ENCODE measurements around the gene OTX1. TPM values are rescaled to one million over a fixed set of nuclear protein-coding genes. Genes with fewer than 3 reads are reported as not detected.

OTX1 gene
- total RNA-seq, 2 experiments from 2014 or later: 1.0 to 2.9 TPM

DNA sequence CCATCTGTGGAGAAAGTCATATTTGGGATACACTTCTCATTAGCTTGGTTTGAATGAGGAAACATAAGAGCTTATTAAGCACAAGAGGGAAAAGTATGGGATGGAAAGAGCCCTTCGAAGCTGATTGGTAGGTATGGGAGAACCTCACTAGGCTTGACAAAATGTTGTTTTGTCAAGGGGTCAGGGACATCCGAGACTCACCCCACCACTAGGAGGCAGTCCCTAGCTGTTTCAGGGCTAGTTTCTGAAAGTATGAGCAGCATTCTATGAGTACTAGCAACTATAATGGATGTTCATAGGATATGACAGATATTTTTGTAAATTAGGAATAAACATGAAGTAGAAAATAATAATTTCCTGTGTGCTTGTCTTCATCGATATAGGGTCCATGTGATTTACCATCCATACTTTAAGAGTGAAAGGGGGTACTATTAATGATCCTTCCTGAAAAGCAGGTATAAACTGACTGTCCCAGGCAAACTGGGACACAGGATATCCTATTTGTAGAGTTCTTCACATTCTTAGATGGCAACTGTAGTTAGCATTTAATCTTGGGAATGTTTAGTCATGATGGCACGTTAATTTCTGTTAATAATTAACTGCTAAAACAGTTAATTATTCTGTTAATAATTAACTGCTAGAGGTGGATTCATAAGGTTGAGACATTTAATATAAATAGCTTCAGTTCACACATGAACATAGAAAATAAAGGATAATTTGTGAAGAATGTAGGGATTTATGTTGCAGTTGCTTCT is 28.4 kb downstream of the OTX1 start:
- BruUV-seq (replicated peaks): no TSS peak
- H3K9me3 ChIP-seq (ENCODE audit: low read length): no peaks in the 10 kb centered on the region
- no peak for TF ChIP-seq EZH2phosphoT487 (IDR thresholded peaks at IDR 0.05; ENCODE audit: borderline replicate concordance, low read depth, low read length)
- TF ChIP-seq, protein P1, sequence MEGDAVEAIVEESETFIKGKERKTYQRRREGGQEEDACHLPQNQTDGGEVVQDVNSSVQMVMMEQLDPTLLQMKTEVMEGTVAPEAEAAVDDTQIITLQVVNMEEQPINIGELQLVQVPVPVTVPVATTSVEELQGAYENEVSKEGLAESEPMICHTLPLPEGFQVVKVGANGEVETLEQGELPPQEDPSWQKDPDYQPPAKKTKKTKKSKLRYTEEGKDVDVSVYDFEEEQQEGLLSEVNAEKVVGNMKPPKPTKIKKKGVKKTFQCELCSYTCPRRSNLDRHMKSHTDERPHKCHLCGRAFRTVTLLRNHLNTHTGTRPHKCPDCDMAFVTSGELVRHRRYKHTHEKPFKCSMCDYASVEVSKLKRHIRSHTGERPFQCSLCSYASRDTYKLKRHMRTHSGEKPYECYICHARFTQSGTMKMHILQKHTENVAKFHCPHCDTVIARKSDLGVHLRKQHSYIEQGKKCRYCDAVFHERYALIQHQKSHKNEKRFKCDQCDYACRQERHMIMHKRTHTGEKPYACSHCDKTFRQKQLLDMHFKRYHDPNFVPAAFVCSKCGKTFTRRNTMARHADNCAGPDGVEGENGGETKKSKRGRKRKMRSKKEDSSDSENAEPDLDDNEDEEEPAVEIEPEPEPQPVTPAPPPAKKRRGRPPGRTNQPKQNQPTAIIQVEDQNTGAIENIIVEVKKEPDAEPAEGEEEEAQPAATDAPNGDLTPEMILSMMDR (conservative IDR thresholded peaks at IDR 0.05; ENCODE audit: low read length): peak; percentile 74
- intact Hi-C loops (cut with micrococcal nuclease; ENCODE audit: unreplicated experiment): loop anchor here (10.0 kb wide), 1 partner anchor 346 kb away; no protein-coding TSS in a partner anchor
- no peak overlapping the region for H3K4me2 ChIP-seq (ENCODE audit: low read length)
- no peaks in the 10 kb centered on the region for H4K20me1 ChIP-seq (ENCODE audit: insufficient read depth, low read length)
- H3K4me1 ChIP-seq (ENCODE audit: insufficient read depth, low read length, poor library complexity, severe bottlenecking): no peaks in the 10 kb centered on the region
- no peak overlapping the region for H3K4me3 ChIP-seq (ENCODE audit: low read depth, low read length, poor library complexity, severe bottlenecking)
- no peaks in the 10 kb centered on the region for H3K9me2 ChIP-seq (ENCODE audit: insufficient read depth, low read length)
- no peak overlapping the region for H3K27ac ChIP-seq (ENCODE audit: low read depth, low read length, poor library complexity, severe bottlenecking)
- CTCF ChIA-PET (ENCODE audit: unreplicated experiment): no interaction called here
- DNase-seq (ENCODE audit: low spot score): peak; percentile 16
- H3K36me3 ChIP-seq (ENCODE audit: insufficient read depth, low read length): no peaks in the 10 kb centered on the region
- H3K79me2 ChIP-seq (ENCODE audit: insufficient read depth, low read depth, low read length): no peaks in the 10 kb centered on the region
- POLR2A ChIA-PET: interaction anchor here (0.6 to 1.4 kb wide), 2 partner anchors 13 to 30 kb away, joined by 6 to 12 read pairs; no protein-coding TSS in a partner anchor
- no peak overlapping the region for H2AFZ ChIP-seq (ENCODE audit: low read length)

DNA sequence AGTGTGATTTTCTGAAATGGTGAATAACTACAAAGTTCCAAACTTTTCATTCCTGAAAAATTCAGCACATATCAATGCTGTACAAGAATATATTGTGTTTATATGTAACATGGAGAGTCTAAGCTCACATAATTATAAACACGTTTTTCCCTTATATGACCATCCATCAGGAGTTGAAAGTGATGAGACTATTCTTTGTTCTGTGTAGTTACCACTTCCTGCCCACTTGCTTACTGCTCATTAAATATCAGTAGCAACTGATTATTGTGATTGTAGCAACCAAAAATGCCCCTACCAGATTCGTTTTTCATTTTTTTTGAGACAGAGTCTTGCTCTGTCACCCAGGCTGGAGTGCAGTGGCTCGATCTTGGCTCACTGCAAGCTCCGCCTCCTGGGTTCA is 30.8 kb downstream of the OTX1 start:
- H3K9me2 ChIP-seq (ENCODE audit: insufficient read depth, low read length): no peaks in the 10 kb centered on the region
- H3K4me2 ChIP-seq (ENCODE audit: low read length): no peak overlapping the region
- H3K9me3 ChIP-seq (ENCODE audit: low read length): no peaks in the 10 kb centered on the region
- H3K27ac ChIP-seq (ENCODE audit: low read depth, low read length, poor library complexity, severe bottlenecking): no peak overlapping the region
- H4K20me1 ChIP-seq (ENCODE audit: insufficient read depth, low read length): no peaks in the 10 kb centered on the region
- CTCF ChIA-PET (ENCODE audit: unreplicated experiment): no interaction called here
- intact Hi-C loops (cut with micrococcal nuclease; ENCODE audit: unreplicated experiment): no loop called here
- H3K4me3 ChIP-seq (ENCODE audit: low read depth, low read length, poor library complexity, severe bottlenecking): no peak overlapping the region
- TF ChIP-seq, protein P1 (conservative IDR thresholded peaks at IDR 0.05; ENCODE audit: low read length): no peak
- TF ChIP-seq EZH2phosphoT487 (IDR thresholded peaks at IDR 0.05; ENCODE audit: borderline replicate concordance, low read depth, low read length): no peak
- no peak for DNase-seq (ENCODE audit: low spot score)
- BruUV-seq (replicated peaks): no TSS peak
- H2AFZ ChIP-seq (ENCODE audit: low read length): no peak overlapping the region
- POLR2A ChIA-PET: no interaction called here
- H3K4me1 ChIP-seq (ENCODE audit: insufficient read depth, low read length, poor library complexity, severe bottlenecking): no peaks in the 10 kb centered on the region
- H3K36me3 ChIP-seq (ENCODE audit: insufficient read depth, low read length): no peaks in the 10 kb centered on the region
- H3K79me2 ChIP-seq (ENCODE audit: insufficient read depth, low read depth, low read length): no peaks in the 10 kb centered on the region

- no peaks in the 10 kb centered on the region for H4K20me1 ChIP-seq (ENCODE audit: insufficient read depth, low read length)
- no peaks in the 10 kb centered on the region for H3K9me3 ChIP-seq (ENCODE audit: low read length)
- ChIA-PET CTCF (ENCODE audit: unreplicated experiment) (no interaction called here), POLR2A (no interaction called here)
- intact Hi-C loops (cut with micrococcal nuclease; ENCODE audit: unreplicated experiment): no loop called here
- TF ChIP-seq, protein P1 (conservative IDR thresholded peaks at IDR 0.05; ENCODE audit: low read length): no peak
- H3K27ac ChIP-seq (ENCODE audit: low read depth, low read length, poor library complexity, severe bottlenecking): no peak overlapping the region
- no peak overlapping the region for H2AFZ ChIP-seq (ENCODE audit: low read length)
- no peaks in the 10 kb centered on the region for H3K79me2 ChIP-seq (ENCODE audit: insufficient read depth, low read depth, low read length)
- H3K4me2 ChIP-seq (ENCODE audit: low read length): no peak overlapping the region
- no peaks in the 10 kb centered on the region for H3K9me2 ChIP-seq (ENCODE audit: insufficient read depth, low read length)
- no peak for DNase-seq (ENCODE audit: low spot score)
- H3K36me3 ChIP-seq (ENCODE audit: insufficient read depth, low read length): no peaks in the 10 kb centered on the region
- no peaks in the 10 kb centered on the region for H3K4me1 ChIP-seq (ENCODE audit: insufficient read depth, low read length, poor library complexity, severe bottlenecking)
- BruUV-seq (replicated peaks): no TSS peak
- no peak overlapping the region for H3K4me3 ChIP-seq (ENCODE audit: low read depth, low read length, poor library complexity, severe bottlenecking)
These were observed 36.1 kb downstream of the OTX1 start for GRCh38 chr2:63086687-63087086.
